SHP77 treated with DMSO at 0.1 percent for 48 hours (cell line): ENCODE measurements around the gene SOX1.

ENCODE experiments used
- DNase-seq: peaks from one replicate; lab custom pipeline; 2025; lab: John Stamatoyannopoulos, UW

Gene SOX1

DNA sequence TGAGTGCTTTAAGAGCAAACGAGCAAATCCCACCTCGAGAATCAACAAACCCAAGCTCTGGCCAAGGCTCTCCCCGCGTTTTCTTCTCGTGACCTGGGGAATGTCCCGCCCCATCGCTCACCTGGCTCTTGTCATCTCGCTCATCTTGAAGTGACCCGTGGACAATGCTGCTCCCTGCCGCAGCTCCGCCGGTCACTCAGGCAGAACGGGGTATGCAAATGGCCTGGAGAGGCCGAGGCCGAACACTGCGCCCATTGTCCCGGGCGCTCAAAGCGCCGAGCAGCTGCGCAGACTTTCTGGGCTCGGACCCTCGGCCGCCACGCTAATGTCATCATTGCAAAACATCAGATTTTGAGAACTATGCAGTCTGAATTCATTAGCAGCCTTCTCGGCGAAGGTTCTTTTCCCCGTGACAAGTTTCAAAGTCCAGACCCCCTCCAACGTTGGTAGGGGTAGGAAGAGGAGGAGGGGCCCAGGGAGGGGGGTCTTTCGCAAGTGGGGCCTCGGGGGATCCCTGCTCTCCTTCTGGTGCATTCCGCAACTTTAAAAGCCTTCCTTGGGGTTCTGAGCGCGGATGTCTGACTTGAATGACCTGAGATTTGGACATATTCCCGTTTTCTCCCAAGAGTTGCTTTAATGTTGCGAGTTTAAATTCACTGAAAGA lies 39.7 kb downstream of the SOX1 start:
- no peak for DNase-seq

DNA sequence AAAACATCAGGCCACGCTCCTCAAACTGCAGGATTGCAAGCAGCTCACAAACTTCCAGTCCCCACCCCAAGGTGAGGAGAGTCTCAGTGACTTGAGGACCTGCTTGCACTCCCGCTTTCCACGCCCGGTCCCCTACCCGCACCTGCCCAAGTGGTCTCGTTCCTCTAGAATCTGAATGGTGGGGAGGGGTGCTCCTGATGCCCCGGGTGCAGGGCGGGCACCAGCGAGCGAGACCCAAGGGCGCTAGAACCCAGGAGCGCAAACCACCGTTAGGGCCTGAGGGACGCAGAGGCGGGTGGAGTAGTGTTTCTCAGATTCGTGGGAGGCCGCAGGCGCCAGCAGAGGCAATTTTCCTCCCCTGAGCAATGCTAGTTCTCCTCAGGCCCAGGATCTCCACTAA lies 40.3 kb downstream of the SOX1 start:
- DNase-seq: no peak

DNA sequence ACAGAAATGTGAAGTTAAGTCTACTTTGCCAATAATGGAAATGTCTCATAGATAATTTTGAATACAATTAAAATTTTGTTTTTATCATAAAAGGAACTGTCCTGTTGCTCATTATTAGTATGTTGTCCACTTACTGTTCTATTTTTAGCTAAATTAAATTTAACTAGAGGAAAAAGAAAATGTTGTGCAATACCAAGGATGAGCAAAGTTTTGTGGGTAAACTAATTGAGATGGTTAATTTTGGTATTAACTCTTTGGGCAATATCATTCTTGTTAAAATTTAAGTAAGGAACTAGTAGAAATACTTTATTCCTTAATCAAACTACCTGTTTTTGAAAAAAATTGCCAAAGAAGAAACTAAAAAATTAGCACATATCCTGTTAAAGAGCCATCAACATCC lies 43.5 kb downstream of the SOX1 start:
- no peak for DNase-seq

DNA sequence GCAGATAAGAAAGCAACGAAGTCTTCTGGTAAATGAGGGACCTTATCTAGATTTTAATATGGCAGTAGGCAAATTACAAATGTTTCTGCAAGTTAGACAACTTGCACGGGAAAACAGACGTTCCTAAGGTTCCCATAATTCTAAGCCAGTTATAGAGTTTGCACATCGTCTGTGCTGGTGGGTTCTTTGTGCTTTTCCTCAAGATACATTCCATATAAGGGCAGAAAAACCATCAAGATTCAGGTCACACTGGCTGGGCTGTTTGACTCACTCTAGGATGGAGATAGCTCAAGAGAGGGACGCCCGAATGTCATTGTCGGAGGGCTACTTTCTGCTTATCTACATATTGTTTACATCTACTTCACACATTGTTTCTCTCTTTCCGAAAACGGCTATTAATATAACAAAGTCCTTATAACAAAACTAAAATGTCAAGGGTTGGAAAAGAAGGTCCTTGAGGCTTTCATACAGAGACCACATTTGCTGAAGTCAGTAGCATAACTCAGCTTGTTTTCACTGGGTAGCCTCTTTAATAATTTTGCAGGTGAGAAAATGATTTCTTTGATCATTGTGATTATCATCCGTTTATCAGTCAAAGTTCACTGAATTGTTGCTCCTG lies 44.4 kb downstream of the SOX1 start:
- DNase-seq: no peak

DNA sequence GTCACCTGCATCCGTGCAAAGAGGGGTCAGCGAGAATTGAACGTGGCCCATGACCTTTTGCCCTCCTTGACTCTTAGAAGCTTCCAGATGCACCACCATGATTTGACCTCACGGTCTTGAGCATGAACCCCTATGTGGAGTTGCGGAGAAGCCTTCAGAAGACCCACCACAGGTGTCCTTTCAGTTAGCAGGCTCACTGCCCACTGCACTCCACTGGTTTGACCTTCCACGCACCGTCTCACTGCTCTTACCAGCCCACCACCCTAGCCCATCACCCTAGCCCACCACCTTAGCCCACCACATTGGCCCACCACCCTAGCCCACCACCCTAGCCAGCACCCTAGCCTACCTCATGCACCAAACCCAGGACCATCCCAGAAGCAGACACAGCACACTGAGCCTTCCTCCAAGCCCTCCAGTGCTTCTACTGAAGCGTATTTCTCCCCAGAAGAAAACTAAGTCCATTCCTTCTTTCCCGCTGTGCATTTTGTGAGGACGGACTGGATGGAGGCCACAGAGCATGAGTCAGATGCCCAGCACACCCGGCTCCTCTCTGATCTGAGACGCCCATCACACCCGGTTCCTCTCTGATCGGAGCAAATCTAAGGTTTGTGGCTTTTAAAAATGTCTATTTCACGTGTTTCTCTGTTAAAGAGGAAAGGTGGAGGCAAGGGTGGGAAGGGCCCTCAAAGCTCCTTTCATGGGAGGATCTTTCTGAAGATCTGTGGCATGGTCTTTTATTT lies 45.8 kb downstream of the SOX1 start:
- no peak for DNase-seq

DNA sequence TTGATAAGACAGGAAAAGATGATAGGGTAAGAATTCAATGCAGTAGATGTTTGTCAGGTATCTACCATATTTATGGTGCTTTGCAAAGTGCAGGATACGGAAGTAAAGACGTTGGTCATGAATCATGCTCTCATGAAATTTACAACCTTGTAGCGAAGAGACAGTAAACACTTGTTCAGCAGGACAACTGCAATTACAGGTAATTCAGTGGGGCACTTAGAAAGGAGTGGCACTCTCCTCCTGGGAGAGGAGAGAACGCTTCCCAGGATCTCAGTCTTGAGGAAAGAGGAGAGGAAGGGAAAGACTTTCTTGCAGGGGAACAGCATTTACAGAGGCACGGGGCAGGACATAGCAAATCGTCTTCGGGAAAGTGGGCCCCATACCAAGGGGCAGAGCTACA lies 46.4 kb downstream of the SOX1 start:
- no peak for DNase-seq

DNA sequence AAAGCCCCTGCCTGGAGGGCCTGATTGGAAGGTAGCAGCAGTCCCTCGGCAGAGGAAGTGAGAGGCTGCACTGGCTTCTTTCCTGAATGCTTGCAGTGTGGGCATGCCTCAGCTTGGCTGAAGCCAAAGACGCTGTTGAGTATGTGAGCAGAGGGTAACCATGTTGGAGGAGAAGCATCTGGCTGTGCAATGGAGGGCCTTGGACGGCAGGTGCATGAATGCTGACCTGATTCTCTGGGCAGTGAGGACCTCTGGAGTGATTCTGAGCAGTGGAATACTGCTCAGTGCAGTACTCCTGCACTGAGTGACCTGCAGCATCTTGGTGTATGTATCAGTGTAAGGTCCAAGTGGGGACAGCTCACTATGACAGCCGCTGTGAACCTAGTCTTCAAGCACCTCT lies 46.9 kb downstream of the SOX1 start:
- no peak for DNase-seq

DNA sequence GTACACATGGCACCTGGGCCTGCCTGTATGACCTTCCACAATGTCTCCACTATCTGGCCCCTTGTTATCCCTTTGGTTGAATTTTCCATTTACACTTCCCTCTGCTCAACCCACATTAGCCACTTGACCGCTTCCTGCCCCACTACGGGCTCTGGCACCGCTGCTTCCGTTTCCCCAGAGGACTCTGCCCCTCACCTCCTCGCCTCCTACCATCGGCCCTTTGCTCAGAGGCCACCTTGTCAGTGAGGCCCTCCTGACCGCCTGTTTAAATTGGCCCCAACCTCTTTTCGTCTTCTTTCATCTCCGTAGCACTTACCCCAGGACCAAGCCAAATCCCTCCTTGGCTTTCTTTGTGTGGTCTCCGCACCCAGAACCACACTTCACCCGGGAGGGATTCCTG lies 47.4 kb downstream of the SOX1 start:
- no peak for DNase-seq

DNA sequence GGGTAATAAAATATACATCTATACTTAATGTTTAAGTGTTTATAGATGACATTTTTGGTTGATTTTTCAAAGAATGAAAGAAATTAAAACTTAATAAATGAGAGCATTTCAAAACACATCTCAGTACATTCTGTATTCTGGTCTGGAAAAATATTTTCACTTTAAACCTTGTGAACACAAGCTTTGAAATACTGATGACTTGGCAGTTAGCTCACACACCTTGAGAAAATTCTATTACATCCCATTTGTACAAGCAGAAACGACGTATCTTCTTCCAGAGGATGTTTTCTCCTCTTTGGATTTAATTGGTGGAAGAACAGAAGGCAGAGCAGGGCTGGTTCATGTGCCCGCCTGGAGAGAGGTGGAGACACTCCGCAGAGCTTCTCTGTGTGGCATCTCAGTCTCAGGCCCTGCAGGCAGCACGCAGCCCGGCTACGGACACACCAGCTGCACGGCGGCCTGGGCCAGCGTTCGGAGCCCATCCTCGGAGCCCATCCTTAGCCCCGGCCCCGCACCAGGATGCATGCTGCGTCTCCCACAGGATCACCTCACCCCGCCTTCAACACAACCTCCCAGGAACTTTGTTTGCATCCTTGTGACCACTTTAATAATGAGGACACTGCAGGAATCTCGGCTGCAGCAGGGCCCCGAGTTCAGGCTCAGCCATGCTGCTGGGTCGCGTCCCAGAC lies 48.6 kb downstream of the SOX1 start:
- no peak for DNase-seq

DNA sequence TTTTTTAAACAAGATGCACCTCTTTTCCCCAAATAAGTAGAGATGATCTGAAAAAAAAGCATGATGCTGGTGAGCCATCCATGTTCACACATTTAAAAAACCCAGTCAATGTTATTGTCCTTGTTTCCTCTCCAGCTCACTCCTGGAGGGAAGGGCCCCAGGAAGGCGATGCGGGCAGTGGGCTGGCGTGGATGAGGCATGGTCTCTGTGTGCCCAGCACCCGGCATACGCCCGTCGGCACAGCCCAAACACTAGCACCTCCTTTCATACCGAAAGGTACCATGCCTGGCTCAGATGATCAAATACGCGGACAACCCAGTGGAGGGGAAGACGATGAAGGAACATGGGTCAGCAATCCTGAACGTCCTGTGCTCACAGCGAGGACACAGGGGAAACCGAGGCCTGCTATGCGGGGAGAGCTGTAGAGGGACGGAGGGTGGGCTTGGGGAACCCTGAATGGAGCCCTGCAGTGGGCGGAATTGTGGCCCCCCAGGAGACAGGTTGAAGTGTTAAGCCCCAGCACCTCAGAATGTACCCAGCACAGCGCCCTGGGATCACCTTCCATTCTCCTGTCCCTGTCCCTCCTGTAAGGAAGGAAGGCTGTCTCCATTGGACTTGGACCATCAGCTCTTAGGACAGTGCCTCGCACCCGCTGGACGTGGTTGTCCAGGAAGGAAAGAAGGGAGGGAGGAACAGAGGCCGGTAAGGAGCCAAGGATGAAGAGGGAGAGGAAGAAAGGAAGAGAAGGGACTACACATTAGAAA lies 49.4 kb downstream of the SOX1 start:
- no peak for DNase-seq

DNA sequence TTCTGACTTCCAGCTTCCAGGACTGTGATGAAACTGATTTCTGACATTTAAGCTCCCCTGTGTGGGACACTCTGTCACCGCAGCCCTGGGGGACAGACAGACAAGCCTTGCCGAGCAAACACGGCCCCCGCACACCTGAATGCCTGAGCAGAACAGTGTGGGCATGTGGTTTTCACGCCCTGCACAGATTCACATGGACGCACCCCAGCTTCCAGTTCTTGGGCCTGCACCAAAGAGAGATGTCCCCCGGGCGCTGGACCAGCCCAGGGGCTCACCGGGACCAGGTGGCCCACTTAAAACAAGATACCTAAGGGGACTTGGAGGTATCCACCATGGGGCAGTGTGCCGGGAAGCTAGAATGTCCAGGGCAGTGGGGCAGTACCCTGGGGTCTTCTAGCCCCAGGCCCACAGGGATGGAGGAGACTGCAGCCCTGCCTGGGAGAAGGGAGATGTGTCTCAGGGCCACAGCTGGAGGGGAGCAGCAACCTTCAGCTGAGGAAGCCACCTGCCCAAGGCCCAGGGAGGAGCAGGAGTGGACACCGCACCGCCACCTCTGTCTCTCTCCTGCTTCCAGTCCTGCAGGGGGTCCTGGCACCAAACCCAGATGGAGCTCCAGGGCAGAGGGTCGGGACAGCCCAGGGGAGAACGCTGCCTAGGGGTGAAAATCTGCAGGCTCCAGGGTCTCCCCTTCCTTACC lies 50.5 kb downstream of the SOX1 start:
- DNase-seq: no peak

DNA sequence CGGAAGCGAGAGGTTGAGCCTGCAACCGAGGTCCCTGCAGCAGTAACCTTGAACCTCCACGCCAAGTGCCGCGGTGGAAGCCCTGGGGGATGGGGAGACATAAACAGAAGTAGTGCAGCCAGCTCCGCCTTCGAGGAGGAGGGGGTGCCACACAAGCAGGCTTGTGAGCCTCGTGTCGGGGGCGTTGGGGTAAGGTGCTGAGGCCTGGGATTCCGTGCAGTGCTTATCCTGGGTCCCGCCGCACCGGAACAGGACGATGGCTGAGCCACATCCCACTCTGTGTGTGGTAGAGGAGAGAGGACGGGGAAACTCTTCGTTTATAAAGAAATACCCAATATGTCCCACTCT lies 51.0 kb downstream of the SOX1 start:
- no peak for DNase-seq

DNA sequence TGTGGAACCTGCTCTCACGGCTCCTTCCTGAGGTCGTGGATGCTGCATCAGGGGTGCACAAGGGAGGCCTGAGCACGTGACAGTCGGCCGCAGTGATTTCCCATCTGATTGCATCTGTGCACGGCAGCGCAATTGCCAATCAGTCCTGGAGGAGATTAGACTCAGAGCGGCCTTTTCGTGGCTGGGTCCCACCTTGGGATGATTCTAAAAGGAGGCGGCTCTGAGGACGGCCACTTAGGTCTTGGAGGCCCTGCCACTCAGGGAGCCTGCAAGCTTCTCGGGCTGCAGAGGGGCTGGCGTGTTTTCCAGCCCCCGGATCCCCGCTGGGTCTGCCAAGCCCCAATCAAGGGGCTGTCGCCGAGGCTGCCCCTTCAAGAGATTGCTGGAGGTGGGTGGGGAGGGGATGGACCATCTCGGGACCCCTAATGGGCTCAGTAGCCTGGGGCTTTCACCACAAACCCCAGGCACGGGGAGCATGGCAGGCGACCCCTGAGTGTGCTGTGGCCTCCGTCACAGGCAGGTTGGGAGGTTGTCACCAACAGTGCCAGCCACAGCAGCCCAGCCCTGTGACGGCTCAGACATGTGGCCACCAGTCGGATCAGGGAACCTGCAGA lies 51.6 kb downstream of the SOX1 start:
- DNase-seq: no peak

DNA sequence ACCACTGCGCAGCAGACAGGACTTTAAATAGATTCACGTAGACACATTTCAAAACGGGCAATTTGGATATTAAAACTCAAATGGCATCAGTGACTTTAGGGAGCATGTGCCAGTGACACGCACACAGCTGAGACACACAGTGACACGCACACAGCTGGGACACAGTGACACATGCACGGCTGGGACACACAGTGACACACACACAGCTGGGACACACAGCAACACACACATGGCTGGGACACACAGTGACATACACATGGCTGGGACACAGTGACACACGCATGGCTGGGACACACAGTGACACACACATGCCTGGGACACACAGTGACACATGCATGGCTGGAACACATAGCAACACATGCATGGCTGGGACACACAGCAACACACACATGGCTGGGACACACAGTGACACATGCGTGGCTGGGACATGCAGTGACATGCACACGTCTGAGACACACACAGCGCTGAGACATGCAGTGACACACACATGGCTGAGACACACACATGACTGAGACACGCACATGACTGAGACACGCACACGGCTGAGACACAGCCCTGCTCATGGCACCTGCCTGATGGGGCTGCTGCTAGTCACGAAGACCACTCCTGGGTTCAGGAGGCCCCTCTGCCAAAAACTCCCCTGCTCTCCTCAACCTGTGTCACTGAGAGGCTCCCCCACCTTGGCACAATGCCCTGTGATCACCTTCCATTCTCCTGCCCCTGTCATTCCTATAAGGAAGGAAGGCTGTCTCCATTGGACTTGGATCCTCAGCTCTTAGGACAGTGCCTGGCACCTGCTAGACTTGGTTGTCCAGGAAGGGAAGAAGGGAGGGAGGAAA lies 52.5 kb downstream of the SOX1 start:
- no peak for DNase-seq

DNA sequence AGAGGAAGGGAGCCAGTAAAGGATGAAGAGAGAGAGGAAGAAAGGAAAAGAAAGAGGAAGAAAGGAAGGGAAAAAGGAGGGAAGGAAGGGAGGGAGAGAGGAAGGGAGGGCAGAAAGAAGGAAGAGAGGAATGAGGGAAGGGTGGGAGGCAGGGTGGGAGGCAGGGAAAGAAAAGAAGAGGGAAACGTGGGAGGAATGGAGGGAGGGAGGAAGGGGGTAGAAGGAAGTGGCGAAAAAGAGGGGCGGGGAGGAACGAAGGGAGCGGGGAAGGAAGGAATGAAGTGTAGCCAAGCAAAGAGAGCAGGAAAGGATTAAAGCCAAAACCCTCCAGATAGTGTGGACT lies 53.1 kb downstream of the SOX1 start:
- DNase-seq: no peak
